Thoracic aorta (tissue), 2 donors: ENCODE results near the gene INSRR. TPM values are rescaled to one million over a fixed set of nuclear protein-coding genes. Genes with fewer than 3 reads are reported as not detected.

ENCODE experiments used
- ATAC-seq: fragments of 150-250 bp; one replicate; pipeline ENCODE4 v1.8.0; 2017; ENCODE audit warnings: low read depth; ENCODE audit not compliant: insufficient number of reproducible peaks, low FRiP score
- DNase-seq: peaks from one replicate; pipeline ENCODE4 v3.0.0-alpha.2; 2020; ENCODE audit warnings: low spot score
- H3K27ac ChIP-seq, 2 donors: fragments of 200-600 bp; sonication (generic); 1 replicate in 1 of 2; 2 replicates in 1 of 2; pipeline ENCODE4 v1.5.1; 2016; ENCODE audit warnings: mild to moderate bottlenecking in 2 of 2, moderate library complexity in 2 of 2
- H3K27me3 ChIP-seq: fragments of 200-600 bp; sonication (generic); replicated peaks from 2 replicates; pipeline ENCODE4 v1.6.0; 2016; ENCODE audit warnings: mild to moderate bottlenecking; ENCODE audit not compliant: insufficient read depth
- H3K36me3 ChIP-seq: fragments of 200-600 bp; sonication (generic); one replicate; pipeline ENCODE4 v1.5.1; 2016
- H3K4me1 ChIP-seq, 2 donors: fragments of 200-600 bp; sonication (generic); 1 replicate in 1 of 2; 2 replicates in 1 of 2; pipeline versions ENCODE4 v1.5.1 to v1.6.0; 2016; ENCODE audit warnings: low read depth in 2 of 2, mild to moderate bottlenecking in 1 of 2; ENCODE audit not compliant: control insufficient read depth in 1 of 2
- H3K4me3 ChIP-seq: fragments of 200-600 bp; sonication (generic); 2 replicates; pipeline ENCODE4 v1.5.1; 2016; ENCODE audit warnings: mild to moderate bottlenecking
- H3K9me3 ChIP-seq: fragments of 200-600 bp; sonication (generic); 2 replicates; pipeline ENCODE4 v1.5.1; 2016
- CTCF ChIP-seq: fragments of 200-600 bp; sonication (generic); IDR thresholded peaks from one replicate; pipeline ENCODE4 v1.5.1; 2019; ENCODE audit warnings: antibody characterized with exemption
- total RNA-seq, 2 donors: library from RNA; depleted of rRNA; stranded (reverse); fragments of >200 nt; gene quantifications; one replicate each; pipeline versions ENCODE4 v1.1.0 to v1.2.3, GENCODE V29; 2016

Gene INSRR
- total RNA-seq, 2 donors from 2014 or later, result not detected

GRCh38 chr1:156809281-156809680 lies 49.6 kb downstream of the INSRR start:
- Histone ChIP-seq H3K27ac (no peak overlapping the region), H3K4me1 (peaks cover 8 to 13% of the 10 kb centered on the region in 2 donors), H3K27me3 (no peaks in the 10 kb centered on the region), H3K4me3 (no peak overlapping the region), H3K9me3 (no peaks in the 10 kb centered on the region), H3K36me3 (no peaks in the 10 kb centered on the region)
- no peak for ATAC-seq
- no peak for TF ChIP-seq CTCF
- no peak for DNase-seq

GRCh38 chr1:156808186-156809030 lies 50.5 kb downstream of the INSRR start:
- peaks cover 2 to 4% of the 10 kb centered on the region in 2 donors for H3K4me1 ChIP-seq
- H3K4me3 ChIP-seq, result no peak overlapping the region
- no peak overlapping the region for H3K27ac ChIP-seq
- TF ChIP-seq CTCF, result no peak
- H3K9me3 ChIP-seq, result no peaks in the 10 kb centered on the region
- no peaks in the 10 kb centered on the region for H3K36me3 ChIP-seq
- no peaks in the 10 kb centered on the region for H3K27me3 ChIP-seq
- DNase-seq (no peak), ATAC-seq (no peak)

GRCh38 chr1:156807627-156808026 lies 51.3 kb downstream of the INSRR start:
- no peak overlapping the region for H3K4me3 ChIP-seq
- H3K36me3 ChIP-seq, result no peaks in the 10 kb centered on the region
- H3K27ac ChIP-seq, result no peak overlapping the region
- H3K27me3 ChIP-seq, result no peaks in the 10 kb centered on the region
- ATAC-seq, result no peak
- TF ChIP-seq CTCF, result no peak
- no peak for DNase-seq
- no peaks in the 10 kb centered on the region for H3K4me1 ChIP-seq
- H3K9me3 ChIP-seq, result no peaks in the 10 kb centered on the region

DNA sequence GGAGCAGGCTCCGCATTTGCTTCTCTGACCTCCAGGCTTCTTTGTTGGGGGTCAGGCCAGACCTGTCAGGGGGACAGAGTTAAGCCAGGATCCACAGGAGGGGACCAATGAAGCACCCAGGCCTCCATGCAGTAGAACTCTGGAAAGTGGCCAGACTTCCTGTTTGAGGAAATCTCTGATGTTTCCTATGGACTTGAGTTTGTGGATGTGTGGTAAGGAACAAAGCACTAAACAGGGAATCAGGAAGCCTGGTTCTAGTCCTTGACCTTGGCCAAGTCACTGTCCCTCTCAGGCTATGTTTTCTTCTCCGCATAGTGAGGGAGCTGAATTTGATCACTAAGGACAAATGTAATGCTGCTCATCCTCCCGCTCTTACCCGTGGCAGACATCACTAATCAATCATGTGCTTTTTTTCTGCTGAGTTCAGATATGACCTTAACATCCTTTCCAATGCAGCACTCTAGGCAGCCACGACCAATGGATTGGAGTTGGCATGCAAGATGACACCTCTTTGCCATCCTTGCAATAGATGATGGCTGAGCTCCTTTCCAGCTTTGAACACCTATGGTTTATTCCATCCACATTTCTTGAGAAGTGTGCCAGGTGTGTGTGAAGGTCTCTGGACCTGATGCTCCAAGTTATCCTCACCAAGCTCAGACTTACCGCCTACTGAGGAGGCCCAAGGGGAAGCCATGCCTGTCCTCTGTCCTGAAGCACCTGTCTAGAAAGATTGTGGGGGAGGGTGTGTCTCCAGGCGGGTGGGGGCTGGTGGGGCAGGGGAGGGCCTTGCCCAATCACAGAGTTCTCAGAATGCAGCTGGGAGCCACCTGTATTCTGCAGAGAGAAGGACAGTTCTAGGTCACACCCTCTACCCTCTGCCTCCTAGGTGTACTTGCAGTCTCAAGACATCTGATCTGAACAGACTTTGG lies 52.1 kb downstream of the INSRR start:
- ATAC-seq (no peak), DNase-seq (no peak)
- no peaks in the 10 kb centered on the region for H3K36me3 ChIP-seq
- no peaks in the 10 kb centered on the region for H3K4me1 ChIP-seq
- TF ChIP-seq CTCF, result no peak
- no peak overlapping the region for H3K4me3 ChIP-seq
- no peak overlapping the region for H3K27ac ChIP-seq
- no peaks in the 10 kb centered on the region for H3K27me3 ChIP-seq
- H3K9me3 ChIP-seq, result no peaks in the 10 kb centered on the region
